BLaER1 treated with 17β-estradiol and CSF1 and Interleukin-3, amounts not matched to agents 10 nM and 100 nM (cell line): Measurements from ENCODE around the gene KCNC1.

Experiments
- H3K27ac ChIP-seq, 11 experiments: shearing (Covaris generic); formaldehyde crosslinking; 2 replicates each; pipeline ENCODE4 v1.8.1; 2022
- H3K27me3 ChIP-seq, 11 experiments: shearing (Covaris generic); formaldehyde crosslinking; 2 replicates each; pipeline ENCODE4 v1.8.1; 2022
- H3K36me3 ChIP-seq, 11 experiments: shearing (Covaris generic); formaldehyde crosslinking; 2 replicates each; pipeline ENCODE4 v1.8.1; 2022
- H3K4me1 ChIP-seq, 10 experiments: shearing (Covaris generic); formaldehyde crosslinking; 2 replicates each; pipeline ENCODE4 v1.8.1; 2022
- H3K4me2 ChIP-seq, 11 experiments: shearing (Covaris generic); formaldehyde crosslinking; 2 replicates each; pipeline ENCODE4 v1.8.1; 2022
- H3K4me3 ChIP-seq, 10 experiments: shearing (Covaris generic); formaldehyde crosslinking; 2 replicates each; pipeline ENCODE4 v1.8.1; 2022
- H3K9ac ChIP-seq, 11 experiments: shearing (Covaris generic); formaldehyde crosslinking; 2 replicates each; pipeline ENCODE4 v1.8.1; 2022
- H3K9me3 ChIP-seq, 11 experiments: shearing (Covaris generic); formaldehyde crosslinking; replicated peaks in 1 of 11; 2 replicates each; pipeline ENCODE4 v1.8.1; 2022
- H4K20me1 ChIP-seq, 11 experiments: shearing (Covaris generic); formaldehyde crosslinking; 2 replicates each; pipeline ENCODE4 v1.8.1; 2022
- Cebpa-rat ChIP-seq, 11 experiments: shearing (Covaris generic); IDR thresholded peaks; 2 replicates each; pipeline ENCODE4 v1.8.1; 2022

KCNC1 gene

DNA sequence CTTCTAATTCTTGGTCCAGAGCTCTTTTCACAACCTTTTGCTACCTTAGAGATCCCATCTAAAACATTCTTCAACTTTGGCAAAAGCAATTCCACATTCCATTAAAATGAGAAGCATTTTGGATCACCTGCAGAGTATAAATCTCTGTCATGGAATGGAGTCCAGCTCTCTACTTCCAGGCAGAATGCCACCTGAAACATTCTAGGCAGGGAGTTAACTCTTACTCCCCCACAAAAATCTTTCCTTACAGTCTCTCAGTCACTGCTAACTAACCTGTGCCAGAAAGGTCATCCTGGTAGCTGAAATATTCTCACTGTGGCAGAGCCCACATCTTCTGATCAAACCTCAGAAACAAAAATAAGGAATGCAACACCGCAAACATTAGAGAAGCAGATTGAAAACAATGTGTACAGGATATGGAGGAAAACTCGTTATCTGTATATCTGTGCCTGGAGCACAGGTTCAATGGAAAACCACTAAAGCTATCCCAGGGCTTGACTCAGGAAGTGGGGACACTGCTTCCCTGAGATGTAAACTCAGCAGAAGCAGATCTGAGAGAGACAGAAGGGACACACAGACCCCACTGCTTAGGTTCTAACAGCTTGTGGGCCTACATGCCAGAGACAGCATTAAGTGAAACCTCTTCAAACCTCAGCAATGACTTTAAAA, 78.9 kb downstream of the KCNC1 start:
- no peaks in the 10 kb centered on the region; a peak in 1 of 22 replicates for H3K9me3 ChIP-seq
- no peak for TF ChIP-seq Cebpa-rat (IDR thresholded peaks at IDR 0.05)
- no peak overlapping the region for H3K27ac ChIP-seq
- H3K4me3 ChIP-seq: no peak overlapping the region
- peaks cover 0 to 9% (median 0%) of the 10 kb centered on the region in 11 experiments; a peak in 1 of 22 replicates for H4K20me1 ChIP-seq
- H3K9ac ChIP-seq: no peak overlapping the region
- no peaks in the 10 kb centered on the region for H3K27me3 ChIP-seq
- H3K36me3 ChIP-seq: 0 out of 22 replicates have a peak, but pooled peaks cover 0 to 1% (median 0%) of the 10 kb centered on the region in 11 experiments
- 0 out of 20 replicates have a peak, but pooled peaks cover 0 to 4% (median 0%) of the 10 kb centered on the region in 10 experiments for H3K4me1 ChIP-seq
- no peak overlapping the region for H3K4me2 ChIP-seq

GRCh38 chr11:17814546-17814945, 80.0 kb downstream of the KCNC1 start:
- no peak overlapping the region for H3K4me3 ChIP-seq
- no peaks in the 10 kb centered on the region for H3K36me3 ChIP-seq
- no peak for TF ChIP-seq Cebpa-rat (IDR thresholded peaks at IDR 0.05)
- H3K27ac ChIP-seq: no peak overlapping the region
- no peak overlapping the region for H3K9ac ChIP-seq
- H3K27me3 ChIP-seq: no peaks in the 10 kb centered on the region
- no peak overlapping the region for H3K4me2 ChIP-seq
- H3K4me1 ChIP-seq: 0 out of 20 replicates have a peak, but pooled peaks cover 0 to 4% (median 0%) of the 10 kb centered on the region in 10 experiments
- peaks cover 0 to 9% (median 0%) of the 10 kb centered on the region in 11 experiments; a peak in 1 of 22 replicates for H4K20me1 ChIP-seq
- H3K9me3 ChIP-seq: no peaks in the 10 kb centered on the region

- peaks cover 0 to 9% (median 0%) of the 10 kb centered on the region in 11 experiments; a peak in 2 of 22 replicates for H4K20me1 ChIP-seq
- 0 out of 20 replicates have a peak, but pooled peaks cover 0 to 4% (median 0%) of the 10 kb centered on the region in 10 experiments for H3K4me1 ChIP-seq
- no peaks in the 10 kb centered on the region for H3K36me3 ChIP-seq
- H3K27me3 ChIP-seq: no peaks in the 10 kb centered on the region
- H3K9me3 ChIP-seq: no peaks in the 10 kb centered on the region
- H3K4me3 ChIP-seq: no peak overlapping the region
- no peak overlapping the region for H3K9ac ChIP-seq
- no peak overlapping the region for H3K27ac ChIP-seq
- H3K4me2 ChIP-seq: no peak overlapping the region
- TF ChIP-seq Cebpa-rat (IDR thresholded peaks at IDR 0.05): no peak
These were observed 81.8 kb downstream of the KCNC1 start for GRCh38 chr11:17816232-17816931.

DNA sequence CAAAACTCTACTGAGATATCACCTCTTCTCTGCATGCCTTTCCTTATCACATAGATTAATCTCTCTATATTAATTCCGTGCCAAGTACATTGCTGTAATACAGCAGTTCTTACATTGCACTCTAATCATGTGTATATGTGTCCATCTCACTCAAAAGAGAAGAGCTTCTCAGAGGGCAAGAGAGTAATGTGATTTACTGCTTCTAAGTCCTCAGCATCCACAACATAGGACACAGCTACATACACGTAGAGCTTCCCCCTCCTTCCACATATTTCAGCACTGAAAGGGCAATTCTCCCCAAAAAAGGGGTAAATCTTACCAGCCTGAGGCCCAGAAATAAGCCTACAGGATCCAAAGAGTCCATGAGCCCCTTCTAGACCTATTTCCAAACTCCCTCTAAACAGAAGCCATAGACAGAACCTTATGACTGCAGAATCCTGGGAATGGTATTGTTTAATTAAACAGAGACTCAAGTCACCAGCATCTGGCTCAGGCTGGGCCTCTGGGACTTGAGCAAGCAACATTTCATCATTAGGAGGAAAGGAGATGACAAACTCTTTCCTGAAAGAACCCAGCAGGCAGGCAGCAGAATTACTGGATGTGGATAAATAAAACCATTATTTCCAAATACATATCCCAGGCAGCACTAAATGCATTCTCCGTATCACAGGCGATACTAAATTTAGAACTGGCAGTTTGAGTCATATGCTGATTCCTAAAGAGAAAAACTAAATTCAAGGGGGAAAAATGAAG, 87.2 kb downstream of the KCNC1 start:
- Histone ChIP-seq H3K27ac (peak overlapping the region in 2 of 11 experiments; percentile 39 to 43; a peak in 3 of 22 replicates), H3K4me3 (no peak overlapping the region), H4K20me1 (peaks cover 0 to 3% (median 0%) of the 10 kb centered on the region in 11 experiments; a peak in 1 of 22 replicates), H3K9ac (no peak overlapping the region), H3K9me3 (no peaks in the 10 kb centered on the region), H3K27me3 (no peaks in the 10 kb centered on the region), H3K36me3 (no peaks in the 10 kb centered on the region), H3K4me2 (peak overlapping the region in 4 of 11 experiments; percentile 5 to 31 (median 14); a peak in 4 of 22 replicates), H3K4me1 (peaks cover 0 to 12% (median 9%) of the 10 kb centered on the region in 10 experiments; a peak in 8 of 20 replicates)
- no peak for TF ChIP-seq Cebpa-rat (IDR thresholded peaks at IDR 0.05)

- Histone ChIP-seq H3K9me3 (no peaks in the 10 kb centered on the region), H3K36me3 (no peaks in the 10 kb centered on the region), H3K9ac (no peak overlapping the region), H4K20me1 (peaks cover 0 to 3% (median 0%) of the 10 kb centered on the region in 11 experiments; a peak in 1 of 22 replicates), H3K27ac (peak overlapping the region in 6 of 11 experiments; percentile 5 to 43 (median 16); a peak in 4 of 22 replicates), H3K4me1 (peaks cover 0 to 12% (median 9%) of the 10 kb centered on the region in 10 experiments; a peak in 10 of 20 replicates), H3K4me3 (no peak overlapping the region), H3K27me3 (no peaks in the 10 kb centered on the region), H3K4me2 (peak overlapping the region in 4 of 11 experiments; percentile 5 to 31 (median 14); a peak in 3 of 22 replicates)
- TF ChIP-seq Cebpa-rat (IDR thresholded peaks at IDR 0.05): no peak
These were observed 87.8 kb downstream of the KCNC1 start for GRCh38 chr11:17822401-17822781.

DNA sequence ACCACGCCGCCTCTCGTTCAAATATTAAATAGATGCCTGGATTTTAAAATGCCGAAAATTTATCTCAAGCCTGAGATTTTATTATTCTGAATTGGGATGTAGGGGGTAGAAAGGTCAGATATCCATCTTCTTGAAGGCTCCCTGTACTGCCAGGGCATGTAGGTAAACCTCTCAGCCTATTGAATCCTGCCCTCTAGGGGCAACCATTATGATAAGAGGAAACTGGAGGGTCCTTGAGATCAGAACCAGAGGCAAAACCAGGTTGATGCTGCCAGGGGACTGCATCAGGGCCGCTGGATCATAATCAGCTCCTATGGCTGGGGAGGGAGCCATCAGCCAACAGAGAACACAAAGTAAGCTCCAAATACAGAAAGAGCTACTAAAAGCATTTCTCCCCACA, 92.4 kb downstream of the KCNC1 start:
- Histone ChIP-seq H3K9ac (no peak overlapping the region), H3K4me2 (no peak overlapping the region), H3K27ac (no peak overlapping the region), H3K36me3 (no peaks in the 10 kb centered on the region), H3K4me1 (peaks cover 0 to 7% (median 6%) of the 10 kb centered on the region in 10 experiments; a peak in 10 of 20 replicates), H3K27me3 (no peaks in the 10 kb centered on the region), H3K4me3 (no peak overlapping the region), H3K9me3 (no peaks in the 10 kb centered on the region), H4K20me1 (no peaks in the 10 kb centered on the region)
- no peak for TF ChIP-seq Cebpa-rat (IDR thresholded peaks at IDR 0.05)

- H3K4me3 ChIP-seq: no peak overlapping the region
- no peak for TF ChIP-seq Cebpa-rat (IDR thresholded peaks at IDR 0.05)
- H3K27me3 ChIP-seq: no peaks in the 10 kb centered on the region
- 0 out of 22 replicates have a peak, but pooled peaks cover 0 to 3% (median 0%) of the 10 kb centered on the region in 11 experiments for H3K9me3 ChIP-seq
- H3K4me1 ChIP-seq: no peaks in the 10 kb centered on the region; a peak in 2 of 20 replicates
- 0 out of 22 replicates have a peak, but pooled peaks cover 0 to 2% (median 0%) of the 10 kb centered on the region in 11 experiments for H3K36me3 ChIP-seq
- no peaks in the 10 kb centered on the region for H4K20me1 ChIP-seq
- H3K9ac ChIP-seq: no peak overlapping the region
- H3K27ac ChIP-seq: no peak overlapping the region
- no peak overlapping the region for H3K4me2 ChIP-seq
These were observed 93.8 kb downstream of the KCNC1 start for GRCh38 chr11:17828311-17828751.

DNA sequence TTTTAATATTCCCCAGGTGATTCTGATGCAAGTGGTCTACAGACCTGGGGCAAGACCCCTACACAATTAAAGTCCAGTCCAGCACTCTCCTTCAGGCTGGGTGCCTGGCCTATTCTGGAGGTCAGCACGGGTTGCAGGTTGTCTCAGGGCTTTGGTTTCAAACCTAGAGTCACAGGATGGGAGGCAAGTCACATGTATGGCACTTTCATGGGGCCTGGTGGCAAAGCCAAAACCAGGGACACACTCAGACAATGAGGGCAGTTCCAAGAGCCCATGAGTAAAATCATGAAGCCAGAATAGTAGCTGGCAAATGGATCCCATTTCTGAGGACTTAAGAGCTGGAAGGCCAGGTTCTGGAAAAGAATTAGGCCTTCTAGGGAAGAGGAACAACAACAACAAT, 96.6 kb downstream of the KCNC1 start:
- Histone ChIP-seq H3K4me1 (no peaks in the 10 kb centered on the region; a peak in 2 of 20 replicates), H3K36me3 (0 out of 22 replicates have a peak, but pooled peaks cover 0 to 4% (median 0%) of the 10 kb centered on the region in 11 experiments), H4K20me1 (no peaks in the 10 kb centered on the region), H3K4me3 (no peak overlapping the region), H3K27me3 (no peaks in the 10 kb centered on the region), H3K9me3 (0 out of 22 replicates have a peak, but pooled peaks cover 0 to 4% (median 0%) of the 10 kb centered on the region in 11 experiments), H3K27ac (no peak overlapping the region), H3K9ac (no peak overlapping the region), H3K4me2 (no peak overlapping the region)
- TF ChIP-seq Cebpa-rat (IDR thresholded peaks at IDR 0.05): no peak
